CD14-positive monocyte (primary cell): ENCODE measurements around the gene ACOT7. TPM values are rescaled to one million over a fixed set of nuclear protein-coding genes. Genes with fewer than 3 reads are reported as not detected.
"Not testable (repeated sequence)": the region's sequence is repeated elsewhere in the genome, so short reads cannot be mapped to it uniquely, and the experiment has no call there.

Experiments
- DNase-seq, 3 donors: peaks; one replicate each; pipeline ENCODE4 v3.0.0-alpha.2; 2011 to 2022
- H2AFZ ChIP-seq: 2 replicates; pipeline ENCODE4 v1.6.0; 2012; ENCODE audit warnings: mild to moderate bottlenecking, low read depth, low read length, inconsistent platforms; ENCODE audit not compliant: insufficient read depth, poor library complexity, severe bottlenecking
- H3K27ac ChIP-seq, 2 donors: 1 replicate in 1 of 2; 2 replicates in 1 of 2; pipeline ENCODE4 v1.5.1; 2012 to 2013; ENCODE audit warnings: low read length in 2 of 2, control low read depth in 1 of 2, inconsistent platforms in 1 of 2, low read depth in 1 of 2, mild to moderate bottlenecking in 1 of 2
- H3K27me3 ChIP-seq, 2 donors: one replicate each; pipeline versions ENCODE4 v1.6.0 to v1.6.1; 2011 to 2013; ENCODE audit warnings: low read length in 2 of 2; ENCODE audit not compliant: control insufficient read depth in 2 of 2, insufficient read depth in 2 of 2
- H3K36me3 ChIP-seq, 2 donors: replicated peaks in 1 of 2; 1 replicate in 1 of 2; 2 replicates in 1 of 2; pipeline versions ENCODE4 v1.5.1 to v1.6.1; 2012 to 2013; ENCODE audit warnings: low read length in 2 of 2, control low read depth in 1 of 2, inconsistent platforms in 1 of 2, mild to moderate bottlenecking in 1 of 2; ENCODE audit not compliant: insufficient read depth in 2 of 2, control insufficient read depth in 1 of 2
- H3K4me1 ChIP-seq, 2 donors: 1 replicate in 1 of 2; 2 replicates in 1 of 2; pipeline versions ENCODE4 v1.5.1 to v1.6.1; 2012 to 2013; ENCODE audit warnings: low read length in 2 of 2, control low read depth in 1 of 2, inconsistent platforms in 1 of 2, mild to moderate bottlenecking in 1 of 2, moderate library complexity in 1 of 2; ENCODE audit not compliant: insufficient read depth in 2 of 2, control insufficient read depth in 1 of 2
- H3K4me2 ChIP-seq: replicated peaks from 2 replicates; pipeline ENCODE3; 2012; ENCODE audit warnings: low read length, moderate library complexity, mild to moderate bottlenecking; ENCODE audit not compliant: poor library complexity, severe bottlenecking; ENCODE audit errors: extremely low read depth
- H3K4me3 ChIP-seq, 3 experiments: fragments of 200-600 bp in 1 of 3; sonication (generic) in 1 of 3; replicated peaks in 1 of 3; 1 replicate in 2 of 3; 2 replicates in 1 of 3; pipeline ENCODE4 v1.5.1; 2011 to 2013; ENCODE audit warnings: low read length in 3 of 3, mild to moderate bottlenecking in 3 of 3, control low read depth in 2 of 3, low read depth in 2 of 3, inconsistent platforms in 1 of 3, moderate library complexity in 1 of 3
- H3K79me2 ChIP-seq: 2 replicates; pipeline ENCODE4 v1.6.0; 2012; ENCODE audit warnings: mild to moderate bottlenecking, control low read depth, inconsistent platforms, low read length, moderate library complexity; ENCODE audit not compliant: insufficient read depth
- H3K9ac ChIP-seq: 2 replicates; pipeline ENCODE4 v1.6.0; 2017; ENCODE audit warnings: low read length, mild to moderate bottlenecking; ENCODE audit not compliant: insufficient read depth, poor library complexity, severe bottlenecking
- H3K9me3 ChIP-seq, 2 donors: replicated peaks in 1 of 2; 1 replicate in 1 of 2; 2 replicates in 1 of 2; pipeline versions ENCODE4 v1.5.1 to v1.6.1; 2012 to 2013; ENCODE audit warnings: low read length in 2 of 2, control low read depth in 1 of 2; ENCODE audit not compliant: control insufficient read depth in 1 of 2, insufficient read depth in 1 of 2
- H4K20me1 ChIP-seq: 2 replicates; pipeline ENCODE4 v1.6.0; 2012; ENCODE audit warnings: mild to moderate bottlenecking, low read length, control low read depth, moderate library complexity; ENCODE audit not compliant: insufficient read depth
- H3K27ac Mint-ChIP-seq, 7 donors: one replicate each; pipeline ENCODE4 v1.8.0; 2020; ENCODE audit warnings: mild to moderate bottlenecking in 7 of 7, mixed read lengths in 7 of 7, moderate library complexity in 6 of 7, inconsistent platforms in 2 of 7
- H3K27me3 Mint-ChIP-seq, 3 donors: one replicate each; pipeline ENCODE4 v1.8.0; 2021 to 2022; ENCODE audit warnings: low read depth in 3 of 3, mild to moderate bottlenecking in 3 of 3, mixed read lengths in 3 of 3, moderate library complexity in 3 of 3, inconsistent platforms in 1 of 3
- H3K36me3 Mint-ChIP-seq, 2 donors: one replicate each; pipeline ENCODE4 v1.8.0; 2020; ENCODE audit warnings: mixed read lengths in 2 of 2, inconsistent platforms in 1 of 2, mild to moderate bottlenecking in 1 of 2
- H3K4me1 Mint-ChIP-seq: one replicate; pipeline ENCODE4 v1.8.0; 2020; ENCODE audit warnings: mild to moderate bottlenecking, mixed read lengths
- H3K4me3 Mint-ChIP-seq, 2 donors: one replicate each; pipeline ENCODE4 v1.8.0; 2020; ENCODE audit warnings: mild to moderate bottlenecking in 2 of 2, mixed read lengths in 2 of 2, moderate library complexity in 1 of 2
- H3K9me3 Mint-ChIP-seq, 7 donors: one replicate each; pipeline ENCODE4 v1.8.0; 2020 to 2022; ENCODE audit warnings: mixed read lengths in 7 of 7, mild to moderate bottlenecking in 6 of 7, moderate library complexity in 6 of 7, inconsistent platforms in 2 of 7
- WGBS: methylation state at CpG from one replicate; pipeline ENCODE4 v1.1.5; 2013; ENCODE audit warnings: missing lambda C conversion rate; ENCODE audit not compliant: insufficient coverage; 5-methylcytosine and 5-hydroxymethylcytosine counted together
- intact Hi-C, 2 donors: fragments of 100-400 bp; cut with micrococcal nuclease; formaldehyde crosslinking; loops; one replicate each; pipeline versions ENCODE4 v1.15.0 to v1.15.1; 2023
- polyA plus RNA-seq, 3 donors: library from polyadenylated mRNA; depleted of rRNA in 1 of 3; unstranded in 2 of 3; stranded (reverse) in 1 of 3; fragments of 300-500 nt in 2 of 3; fragments of >200 nt in 1 of 3; fragmentation: Illumina TruSeq in 2 of 3; gene quantifications; 1 replicate in 2 of 3; 2 replicates in 1 of 3; pipeline ENCODE4 v1.2.3, GENCODE V29; 2012 to 2021
- TF ChIP-seq, protein P1 (sequence below): fragments of 200-600 bp; IDR thresholded peaks from one replicate; pipeline ENCODE4 v1.8.0; 2022; ENCODE audit warnings: antibody characterized with exemption, mild to moderate bottlenecking

The ACOT7 gene
- polyA plus RNA-seq, 3 donors = 0.63 to 4.3 (median 1.4) TPM

DNA sequence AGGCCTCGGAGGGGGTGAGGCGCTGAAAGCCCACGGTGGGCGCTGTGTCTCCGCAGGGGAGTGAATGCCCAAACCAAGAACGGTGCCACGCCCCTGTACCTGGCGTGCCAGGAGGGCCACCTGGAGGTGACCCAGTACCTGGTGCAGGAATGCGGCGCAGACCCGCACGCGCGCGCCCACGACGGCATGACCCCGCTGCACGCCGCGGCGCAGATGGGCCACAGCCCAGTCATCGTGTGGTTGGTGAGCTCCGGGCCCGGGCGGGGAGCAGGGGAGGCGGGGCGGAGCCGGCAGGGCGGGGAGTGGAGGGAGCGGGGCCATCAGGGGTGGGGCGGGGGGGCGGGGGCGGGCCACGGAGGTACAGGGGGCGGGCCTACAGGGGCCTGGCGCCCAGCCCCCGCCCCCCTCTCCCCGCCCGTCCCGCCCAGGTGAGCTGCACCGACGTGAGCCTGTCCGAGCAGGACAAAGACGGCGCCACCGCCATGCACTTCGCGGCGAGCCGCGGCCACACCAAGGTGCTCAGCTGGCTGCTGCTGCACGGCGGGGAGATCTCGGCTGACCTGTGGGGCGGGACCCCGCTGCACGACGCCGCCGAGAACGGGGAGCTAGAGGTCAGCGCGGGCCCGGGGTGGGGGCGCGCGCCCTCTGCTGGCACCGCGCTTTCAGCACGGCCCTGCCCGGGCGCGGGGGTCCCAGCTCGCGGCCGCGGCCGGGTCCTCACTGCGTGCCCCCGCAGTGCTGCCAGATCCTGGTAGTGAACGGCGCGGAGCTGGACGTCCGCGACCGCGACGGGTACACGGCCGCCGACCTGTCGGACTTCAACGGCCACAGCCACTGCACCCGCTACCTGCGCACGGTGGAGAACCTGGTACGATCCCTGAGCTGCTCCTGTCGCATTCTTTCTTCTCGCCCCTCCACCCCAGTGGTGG lies 46.9 kb upstream of the ACOT7 start:
- Histone ChIP-seq H3K36me3 (no peaks in the 10 kb centered on the region), H3K9me3 (no peaks in the 10 kb centered on the region), H3K4me3 (no peak overlapping the region), H3K79me2 (no peaks in the 10 kb centered on the region), H3K27ac (no peak overlapping the region), H3K9ac (no peak overlapping the region), H3K4me1 (peaks cover 0 to 4% of the 10 kb centered on the region in 2 donors), H2AFZ (no peak overlapping the region), H4K20me1 (no peaks in the 10 kb centered on the region), H3K27me3 (peaks cover 7 to 26% of the 10 kb centered on the region in 2 donors), H3K4me2 (no peak overlapping the region)
- H3K9me3 Mint-ChIP-seq = peaks cover 0 to 8% (median 0%) of the 10 kb centered on the region in 7 donors
- peaks cover 5% of the 10 kb centered on the region for H3K4me1 Mint-ChIP-seq
- peak in 1 of 3 donors; percentile 17 for DNase-seq
- TF ChIP-seq, protein P1, sequence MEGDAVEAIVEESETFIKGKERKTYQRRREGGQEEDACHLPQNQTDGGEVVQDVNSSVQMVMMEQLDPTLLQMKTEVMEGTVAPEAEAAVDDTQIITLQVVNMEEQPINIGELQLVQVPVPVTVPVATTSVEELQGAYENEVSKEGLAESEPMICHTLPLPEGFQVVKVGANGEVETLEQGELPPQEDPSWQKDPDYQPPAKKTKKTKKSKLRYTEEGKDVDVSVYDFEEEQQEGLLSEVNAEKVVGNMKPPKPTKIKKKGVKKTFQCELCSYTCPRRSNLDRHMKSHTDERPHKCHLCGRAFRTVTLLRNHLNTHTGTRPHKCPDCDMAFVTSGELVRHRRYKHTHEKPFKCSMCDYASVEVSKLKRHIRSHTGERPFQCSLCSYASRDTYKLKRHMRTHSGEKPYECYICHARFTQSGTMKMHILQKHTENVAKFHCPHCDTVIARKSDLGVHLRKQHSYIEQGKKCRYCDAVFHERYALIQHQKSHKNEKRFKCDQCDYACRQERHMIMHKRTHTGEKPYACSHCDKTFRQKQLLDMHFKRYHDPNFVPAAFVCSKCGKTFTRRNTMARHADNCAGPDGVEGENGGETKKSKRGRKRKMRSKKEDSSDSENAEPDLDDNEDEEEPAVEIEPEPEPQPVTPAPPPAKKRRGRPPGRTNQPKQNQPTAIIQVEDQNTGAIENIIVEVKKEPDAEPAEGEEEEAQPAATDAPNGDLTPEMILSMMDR = peak; percentile 53
- H3K27ac Mint-ChIP-seq = no peak overlapping the region
- peak overlapping the region; percentile 27 to 87 for H3K4me3 Mint-ChIP-seq
- peaks cover 28 to 65% (median 38%) of the 10 kb centered on the region in 3 donors for H3K27me3 Mint-ChIP-seq
- no peaks in the 10 kb centered on the region for H3K36me3 Mint-ChIP-seq
- intact Hi-C loops = no loop called here
- WGBS = 7% methylated on average over 80 of the region's 101 CpGs

DNA sequence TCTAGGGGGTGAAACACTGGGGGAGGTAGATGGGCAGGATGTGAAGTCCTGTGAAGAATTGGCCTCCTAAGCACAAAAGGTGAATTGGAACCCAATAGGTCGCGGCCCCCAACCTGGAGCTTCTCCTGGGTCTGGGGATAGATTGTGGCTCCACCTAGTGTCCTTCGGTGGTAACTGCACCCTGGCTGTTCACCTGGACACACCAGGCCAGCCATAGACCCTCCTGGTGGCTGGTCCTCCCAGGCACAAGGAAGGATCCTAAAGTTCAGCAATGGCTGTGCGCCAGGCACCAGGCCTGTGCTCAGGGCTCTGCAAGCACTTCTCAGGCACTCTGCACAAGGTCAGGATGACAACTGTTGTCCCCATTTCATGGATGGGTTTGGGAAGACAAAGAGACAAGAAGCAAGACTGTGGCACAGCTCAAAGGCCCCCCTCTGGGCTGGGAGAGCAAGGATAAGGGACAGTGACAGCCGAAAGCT lies 44.5 kb upstream of the ACOT7 start:
- H3K9me3 ChIP-seq = no peaks in the 10 kb centered on the region
- peaks cover 0 to 4% of the 10 kb centered on the region in 2 donors for H3K4me1 ChIP-seq
- Mint-ChIP-seq H3K4me1 (peaks cover 5% of the 10 kb centered on the region), H3K4me3 (no peak overlapping the region), H3K36me3 (no peaks in the 10 kb centered on the region), H3K9me3 (peaks cover 0 to 8% (median 0%) of the 10 kb centered on the region in 7 donors), H3K27ac (no peak overlapping the region), H3K27me3 (peaks cover 24 to 58% (median 35%) of the 10 kb centered on the region in 3 donors)
- no peak overlapping the region for H3K27ac ChIP-seq
- H3K36me3 ChIP-seq = no peaks in the 10 kb centered on the region
- intact Hi-C loops = no loop called here
- H3K79me2 ChIP-seq = no peaks in the 10 kb centered on the region
- no peak overlapping the region for H2AFZ ChIP-seq
- no peak overlapping the region for H3K9ac ChIP-seq
- no peaks in the 10 kb centered on the region for H4K20me1 ChIP-seq
- H3K27me3 ChIP-seq = peaks cover 7 to 26% of the 10 kb centered on the region in 2 donors
- no peak overlapping the region for H3K4me2 ChIP-seq
- no peak overlapping the region for H3K4me3 ChIP-seq
- peak; percentile 22 to 49 (median 49) for DNase-seq
- TF ChIP-seq, protein P1 = peak; percentile 98
- 5% methylated on average over 4 of the region's 5 CpGs for WGBS

DNA sequence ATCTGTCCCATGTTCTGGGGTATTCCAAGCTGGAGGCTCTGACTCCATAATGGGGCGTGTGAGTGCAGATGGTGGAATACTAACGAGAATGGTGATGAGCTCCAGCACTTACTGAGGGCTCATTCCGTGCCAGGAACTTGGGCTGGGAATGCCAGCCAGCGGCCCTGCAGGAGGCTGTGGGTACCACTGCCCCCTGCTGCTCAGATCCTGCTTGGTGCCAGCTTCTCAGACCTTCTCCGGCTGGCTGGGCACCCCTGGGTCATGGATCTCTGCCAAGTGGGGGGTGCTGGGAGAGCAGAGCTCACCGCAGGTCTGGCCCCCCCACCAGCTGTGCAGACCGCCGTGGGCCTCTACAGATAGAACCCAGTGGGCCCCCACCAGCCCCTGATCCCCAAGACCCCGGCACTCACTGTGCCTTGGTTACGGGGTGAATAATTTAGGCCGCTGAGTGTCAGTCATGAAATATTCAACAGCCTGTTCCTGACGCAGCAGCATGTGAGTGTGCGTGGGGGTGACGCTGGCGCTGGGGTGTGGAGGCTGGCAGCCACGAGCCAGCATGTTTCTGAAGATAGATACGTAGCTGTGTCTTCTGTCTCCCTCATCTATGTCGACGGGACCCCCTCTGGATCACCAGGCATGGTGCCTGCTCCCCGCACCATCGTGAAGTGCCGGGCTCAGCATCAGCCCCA lies 43.6 kb upstream of the ACOT7 start:
- H4K20me1 ChIP-seq, H2AFZ ChIP-seq, H3K27ac Mint-ChIP-seq, H3K4me3 Mint-ChIP-seq, H3K79me2 ChIP-seq, H3K4me2 ChIP-seq, H3K27ac ChIP-seq, H3K9ac ChIP-seq, H3K4me1 ChIP-seq, H3K36me3 ChIP-seq, H3K36me3 Mint-ChIP-seq, intact Hi-C loops, H3K4me3 ChIP-seq, H3K4me1 Mint-ChIP-seq, H3K9me3 ChIP-seq, H3K9me3 Mint-ChIP-seq, DNase-seq: not testable (repeated sequence)
- peaks cover 23 to 50% (median 28%) of the 10 kb centered on the region in 3 donors for H3K27me3 Mint-ChIP-seq
- peaks cover 7 to 26% of the 10 kb centered on the region in 2 donors for H3K27me3 ChIP-seq
- 63% methylated on average over 21 of the region's 22 CpGs for WGBS
